ENCODE data around the gene SIN3A.

SIN3A gene

DNA sequence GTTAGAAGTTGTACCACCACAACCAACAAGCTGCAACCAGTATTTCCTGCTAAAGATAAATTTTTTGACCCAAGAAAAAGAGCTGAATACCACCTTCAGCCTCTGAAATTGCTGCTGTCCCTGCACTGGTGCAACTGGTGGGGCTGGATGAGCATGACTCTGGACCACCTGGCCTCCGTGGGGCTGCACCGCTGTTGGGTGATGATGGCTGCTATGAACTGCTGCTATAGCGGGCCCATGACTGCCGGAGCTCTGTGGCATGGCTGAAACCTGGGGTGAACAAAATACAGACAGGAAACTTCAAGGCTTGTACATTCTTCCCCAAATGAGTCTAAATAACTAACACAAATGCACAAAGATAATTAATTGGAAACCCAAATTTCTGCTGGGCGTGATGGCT, 28.9 kb downstream of the SIN3A start:
- Histone ChIP-seq H3K27me3 (ENCODE audit: insufficient read depth, low read length) (no peaks in the 10 kb centered on the region), H3K4ac (ENCODE audit: low read depth, low read length) (no peak overlapping the region), H3K79me2 (ENCODE audit: control insufficient read depth, insufficient read depth, low read length, poor library complexity) (no peaks in the 10 kb centered on the region), H4K8ac (ENCODE audit: low read depth, low read length) (no peak overlapping the region), H3K4me3 (ENCODE audit: low read depth, low read length) (no peak overlapping the region), H2AFZ (ENCODE audit: insufficient read depth, low read length, poor library complexity) (no peak overlapping the region), H2BK5ac (ENCODE audit: low read depth, low read length, poor library complexity) (no peak overlapping the region), H3K9me3 (ENCODE audit: insufficient read depth, low read depth, low read length) (no peaks in the 10 kb centered on the region), H3K23ac (ENCODE audit: low read length) (no peak overlapping the region), H4K91ac (ENCODE audit: low read depth, low read length) (no peak overlapping the region), H2BK12ac (ENCODE audit: low read length) (no peak overlapping the region), H3K9ac (ENCODE audit: low read length) (no peak overlapping the region), H3K36me3 (ENCODE audit: control insufficient read depth in 1 of 2, insufficient read depth in 2 of 2, low read length in 2 of 2) (peaks cover 24 to 31% of the 10 kb centered on the region in 2 experiments), H3K4me1 (ENCODE audit: control insufficient read depth in 1 of 2, insufficient read depth in 2 of 2, low read length in 2 of 2) (no peaks in the 10 kb centered on the region), H2BK120ac (ENCODE audit: insufficient read depth, low read length, poor library complexity) (no peak overlapping the region), H3K79me1 (ENCODE audit: low read length) (no peaks in the 10 kb centered on the region), H4K12ac (ENCODE audit: low read depth, low read length) (no peak overlapping the region), H3K14ac (ENCODE audit: low read length) (no peak overlapping the region), H3K4me2 (ENCODE audit: low read length) (no peak overlapping the region), H2AK5ac (ENCODE audit: low read length) (no peak overlapping the region), H3K18ac (ENCODE audit: low read length) (no peak overlapping the region), H3K27ac (ENCODE audit: low read depth, low read length) (no peak overlapping the region)
- no CpG with 5 or more reads among the region's 5 CpGs for WGBS (ENCODE audit: extremely low coverage, insufficient coverage, insufficient read length)
- DNase-seq, result no peak

DNA sequence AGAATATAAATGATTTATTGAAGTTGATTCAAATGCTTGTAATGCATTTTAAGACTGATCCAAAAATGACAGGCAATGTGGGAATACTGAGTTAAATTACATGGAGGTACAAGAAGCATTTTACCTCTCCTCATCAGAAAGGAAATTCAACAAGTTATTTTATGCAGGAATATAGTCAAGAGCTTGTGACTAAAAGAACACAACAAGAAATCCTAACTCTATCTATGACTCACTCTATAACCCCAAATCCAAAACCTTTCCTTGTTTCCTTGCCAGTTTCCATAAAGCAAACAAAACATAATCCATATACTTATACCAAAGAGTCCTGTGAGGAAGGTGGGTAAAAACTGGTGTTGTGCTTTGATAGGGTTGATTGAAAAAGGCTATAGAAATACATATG, 30.8 kb downstream of the SIN3A start:
- no peak overlapping the region for H2BK12ac ChIP-seq (ENCODE audit: low read length)
- no peaks in the 10 kb centered on the region for H3K79me1 ChIP-seq (ENCODE audit: low read length)
- no peak overlapping the region for H3K4me2 ChIP-seq (ENCODE audit: low read length)
- H4K91ac ChIP-seq (ENCODE audit: low read depth, low read length), result no peak overlapping the region
- no peak overlapping the region for H2AK5ac ChIP-seq (ENCODE audit: low read length)
- no peaks in the 10 kb centered on the region for H3K79me2 ChIP-seq (ENCODE audit: control insufficient read depth, insufficient read depth, low read length, poor library complexity)
- no peak overlapping the region for H4K12ac ChIP-seq (ENCODE audit: low read depth, low read length)
- no peak overlapping the region for H3K4ac ChIP-seq (ENCODE audit: low read depth, low read length)
- H4K8ac ChIP-seq (ENCODE audit: low read depth, low read length), result no peak overlapping the region
- H2BK5ac ChIP-seq (ENCODE audit: low read depth, low read length, poor library complexity), result no peak overlapping the region
- no peak overlapping the region for H3K9ac ChIP-seq (ENCODE audit: low read length)
- no peak for DNase-seq
- H3K23ac ChIP-seq (ENCODE audit: low read length), result no peak overlapping the region
- no peak overlapping the region for H3K14ac ChIP-seq (ENCODE audit: low read length)
- no peaks in the 10 kb centered on the region for H3K9me3 ChIP-seq (ENCODE audit: insufficient read depth, low read depth, low read length)
- H3K4me1 ChIP-seq (ENCODE audit: control insufficient read depth in 1 of 2, insufficient read depth in 2 of 2, low read length in 2 of 2), result no peaks in the 10 kb centered on the region
- no peak overlapping the region for H3K27ac ChIP-seq (ENCODE audit: low read depth, low read length)
- H3K36me3 ChIP-seq (ENCODE audit: control insufficient read depth in 1 of 2, insufficient read depth in 2 of 2, low read length in 2 of 2), result peaks cover 20 to 23% of the 10 kb centered on the region in 2 experiments
- H3K4me3 ChIP-seq (ENCODE audit: low read depth, low read length), result no peak overlapping the region
- H2AFZ ChIP-seq (ENCODE audit: insufficient read depth, low read length, poor library complexity), result no peak overlapping the region
- H3K18ac ChIP-seq (ENCODE audit: low read length), result no peak overlapping the region
- no peak overlapping the region for H2BK120ac ChIP-seq (ENCODE audit: insufficient read depth, low read length, poor library complexity)
- no peaks in the 10 kb centered on the region for H3K27me3 ChIP-seq (ENCODE audit: insufficient read depth, low read length)

DNA sequence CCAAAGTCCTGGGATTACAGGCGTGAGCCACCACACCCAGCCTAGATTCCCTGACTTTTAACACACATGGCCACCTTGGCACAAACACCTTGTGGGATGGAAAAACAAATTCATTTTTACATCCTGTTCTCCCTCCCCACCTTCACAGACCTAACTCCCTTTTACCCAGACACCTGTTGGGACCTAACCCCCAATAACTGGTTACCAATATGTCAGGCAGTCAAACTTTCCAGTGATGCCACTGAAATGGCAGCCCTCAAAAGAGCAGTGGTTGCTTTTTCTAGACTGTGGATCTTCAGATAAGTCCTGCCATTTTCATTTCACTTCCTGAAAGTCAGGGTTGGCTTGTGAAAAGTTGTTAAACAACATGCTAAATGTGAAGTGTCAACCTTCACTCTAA, 34.9 kb downstream of the SIN3A start:
- no peak overlapping the region for H3K4me3 ChIP-seq (ENCODE audit: low read depth, low read length)
- H3K27ac ChIP-seq (ENCODE audit: low read depth, low read length), result no peak overlapping the region
- H3K23ac ChIP-seq (ENCODE audit: low read length), result no peak overlapping the region
- no peak overlapping the region for H3K18ac ChIP-seq (ENCODE audit: low read length)
- H4K12ac ChIP-seq (ENCODE audit: low read depth, low read length), result no peak overlapping the region
- no peak overlapping the region for H3K4me2 ChIP-seq (ENCODE audit: low read length)
- no peak overlapping the region for H2BK12ac ChIP-seq (ENCODE audit: low read length)
- no peak overlapping the region for H4K8ac ChIP-seq (ENCODE audit: low read depth, low read length)
- H2BK120ac ChIP-seq (ENCODE audit: insufficient read depth, low read length, poor library complexity), result no peak overlapping the region
- H3K79me2 ChIP-seq (ENCODE audit: control insufficient read depth, insufficient read depth, low read length, poor library complexity), result no peaks in the 10 kb centered on the region
- no peaks in the 10 kb centered on the region for H3K79me1 ChIP-seq (ENCODE audit: low read length)
- no peak overlapping the region for H3K4ac ChIP-seq (ENCODE audit: low read depth, low read length)
- peaks cover 14 to 20% of the 10 kb centered on the region in 2 experiments for H3K36me3 ChIP-seq (ENCODE audit: control insufficient read depth in 1 of 2, insufficient read depth in 2 of 2, low read length in 2 of 2)
- H2AFZ ChIP-seq (ENCODE audit: insufficient read depth, low read length, poor library complexity), result no peak overlapping the region
- H4K91ac ChIP-seq (ENCODE audit: low read depth, low read length), result no peak overlapping the region
- no CpG with 5 or more reads among the region's 1 CpG for WGBS (ENCODE audit: extremely low coverage, insufficient coverage, insufficient read length)
- no peaks in the 10 kb centered on the region for H3K9me3 ChIP-seq (ENCODE audit: insufficient read depth, low read depth, low read length)
- no peaks in the 10 kb centered on the region for H3K4me1 ChIP-seq (ENCODE audit: control insufficient read depth in 1 of 2, insufficient read depth in 2 of 2, low read length in 2 of 2)
- no peak overlapping the region for H2AK5ac ChIP-seq (ENCODE audit: low read length)
- no peak overlapping the region for H3K14ac ChIP-seq (ENCODE audit: low read length)
- H3K27me3 ChIP-seq (ENCODE audit: insufficient read depth, low read length), result no peaks in the 10 kb centered on the region
- no peak overlapping the region for H2BK5ac ChIP-seq (ENCODE audit: low read depth, low read length, poor library complexity)
- no peak overlapping the region for H3K9ac ChIP-seq (ENCODE audit: low read length)
- DNase-seq, result no peak

DNA sequence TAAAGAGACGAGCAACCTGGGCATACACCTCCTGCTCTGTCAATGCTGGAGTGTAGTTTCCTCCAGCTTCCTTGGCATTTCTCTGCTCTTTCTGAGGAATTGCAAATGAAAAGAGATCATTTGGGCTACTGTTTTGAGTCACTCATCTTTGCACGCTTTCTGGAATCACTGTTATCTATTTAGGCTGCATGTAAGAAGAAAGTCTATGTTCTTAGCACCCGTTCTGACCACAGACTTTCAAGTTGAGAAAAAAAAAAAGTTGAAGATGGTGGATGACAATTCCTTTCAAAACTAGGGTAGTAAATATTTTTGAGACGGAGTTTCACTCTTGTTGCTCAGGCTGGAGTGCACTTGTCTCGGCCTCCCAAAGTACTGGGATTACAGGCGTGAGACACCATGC, 41.3 kb downstream of the SIN3A start:
- Histone ChIP-seq H3K4me3 (ENCODE audit: low read depth, low read length) (no peak overlapping the region), H3K79me2 (ENCODE audit: control insufficient read depth, insufficient read depth, low read length, poor library complexity) (no peaks in the 10 kb centered on the region), H2BK120ac (ENCODE audit: insufficient read depth, low read length, poor library complexity) (no peak overlapping the region), H2AK5ac (ENCODE audit: low read length) (no peak overlapping the region), H3K4ac (ENCODE audit: low read depth, low read length) (no peak overlapping the region), H2BK5ac (ENCODE audit: low read depth, low read length, poor library complexity) (no peak overlapping the region), H4K12ac (ENCODE audit: low read depth, low read length) (no peak overlapping the region), H3K4me2 (ENCODE audit: low read length) (no peak overlapping the region), H3K27me3 (ENCODE audit: insufficient read depth, low read length) (no peaks in the 10 kb centered on the region), H3K4me1 (ENCODE audit: control insufficient read depth in 1 of 2, insufficient read depth in 2 of 2, low read length in 2 of 2) (no peaks in the 10 kb centered on the region), H3K36me3 (ENCODE audit: control insufficient read depth in 1 of 2, insufficient read depth in 2 of 2, low read length in 2 of 2) (peaks cover 27 to 41% of the 10 kb centered on the region in 2 experiments), H3K23ac (ENCODE audit: low read length) (no peak overlapping the region), H3K14ac (ENCODE audit: low read length) (no peak overlapping the region), H3K27ac (ENCODE audit: low read depth, low read length) (no peak overlapping the region), H3K9me3 (ENCODE audit: insufficient read depth, low read depth, low read length) (no peaks in the 10 kb centered on the region), H2AFZ (ENCODE audit: insufficient read depth, low read length, poor library complexity) (no peak overlapping the region), H3K9ac (ENCODE audit: low read length) (no peak overlapping the region), H3K18ac (ENCODE audit: low read length) (no peak overlapping the region), H3K79me1 (ENCODE audit: low read length) (no peaks in the 10 kb centered on the region), H4K8ac (ENCODE audit: low read depth, low read length) (no peak overlapping the region), H4K91ac (ENCODE audit: low read depth, low read length) (no peak overlapping the region), H2BK12ac (ENCODE audit: low read length) (no peak overlapping the region)
- WGBS (ENCODE audit: extremely low coverage, insufficient coverage, insufficient read length), result no CpG with 5 or more reads among the region's 6 CpGs
- DNase-seq, result no peak
